HepG2 (cell line): ENCODE results near the gene ZFP90. TPM values are rescaled to one million over a fixed set of nuclear protein-coding genes. Genes with fewer than 3 reads are reported as not detected.
A peak's percentile ranks its signal among the peaks of the same experiment; 100 is the strongest.

Experiments
- BRD4 ChIP-seq: sonication (generic); formaldehyde crosslinking; IDR thresholded peaks from 2 replicates; pipeline ENCODE4 v1.4.0; 2020; ENCODE audit warnings: missing genetic modification reagents
- GATA4 ChIP-seq: sonication (generic); IDR thresholded peaks from 2 replicates; pipeline ENCODE4 v1.6.1; 2016; ENCODE audit warnings: antibody characterized with exemption, low read depth, borderline replicate concordance
- HIVEP1 ChIP-seq: sonication (generic); formaldehyde crosslinking; IDR thresholded peaks from 2 replicates; pipeline ENCODE4 v1.4.0; 2020; ENCODE audit warnings: mild to moderate bottlenecking, missing genetic modification reagents
- HNRNPK ChIP-seq: fragments of 200-400 bp; formaldehyde crosslinking; IDR thresholded peaks from 2 replicates; pipeline ENCODE4 v1.6.1; 2018; ENCODE audit warnings: low read length, low read depth, moderate library complexity, mild to moderate bottlenecking; ENCODE audit not compliant: poor library complexity, severe bottlenecking
- HOXA7 ChIP-seq: sonication (generic); formaldehyde crosslinking; IDR thresholded peaks from 2 replicates; pipeline ENCODE4 v1.8.1; 2022; ENCODE audit warnings: mild to moderate bottlenecking, missing genetic modification reagents, moderate library complexity
- KLF13 ChIP-seq: sonication (generic); formaldehyde crosslinking; IDR thresholded peaks from 2 replicates; pipeline ENCODE4 v1.4.0; 2020; ENCODE audit warnings: mild to moderate bottlenecking, missing genetic modification reagents
- PAWR ChIP-seq: sonication (generic); formaldehyde crosslinking; IDR thresholded peaks from 2 replicates; pipeline ENCODE4 v1.4.0; 2020; ENCODE audit warnings: missing genetic modification reagents, mild to moderate bottlenecking, borderline replicate concordance
- RARA ChIP-seq: IDR thresholded peaks from 2 replicates; pipeline ENCODE4 v1.6.1; 2016; ENCODE audit warnings: missing genetic modification reagents, missing compliant biosample characterization
- SNRNP70 ChIP-seq: fragments of 200-400 bp; formaldehyde crosslinking; IDR thresholded peaks from 2 replicates; pipeline ENCODE4 v1.6.1; 2017; ENCODE audit warnings: mild to moderate bottlenecking, low read depth, low read length, moderate library complexity
- SP1 ChIP-seq, 2 experiments: fragments of 450-650 bp in 1 of 2; sonication (generic) in 1 of 2; formaldehyde crosslinking in 1 of 2; IDR thresholded peaks; 2 replicates each; pipeline versions ENCODE4 v1.4.0 to v1.6.1; 2016 to 2020; ENCODE audit warnings: missing genetic modification reagents in 1 of 2
- TCF12 ChIP-seq, 2 experiments: fragments of 450-650 bp in 1 of 2; sonication (generic) in 1 of 2; formaldehyde crosslinking in 1 of 2; IDR thresholded peaks; 2 replicates each; pipeline versions ENCODE4 v1.6.1 to v1.8.0; 2017 to 2022; ENCODE audit warnings: antibody characterized with exemption in 1 of 2, mild to moderate bottlenecking in 1 of 2, missing genetic modification reagents in 1 of 2, moderate library complexity in 1 of 2
- ZC3H13 ChIP-seq: sonication (generic); formaldehyde crosslinking; IDR thresholded peaks from 2 replicates; pipeline ENCODE4 v1.8.1; 2023; ENCODE audit warnings: mild to moderate bottlenecking, missing genetic modification reagents, moderate library complexity
- ZNF136 ChIP-seq: sonication (generic); formaldehyde crosslinking; IDR thresholded peaks from 2 replicates; pipeline ENCODE4 v1.8.1; 2022; ENCODE audit warnings: low read depth, mild to moderate bottlenecking, moderate library complexity, missing genetic modification reagents
- ZNF256 ChIP-seq: sonication (generic); formaldehyde crosslinking; conservative IDR thresholded peaks from 2 replicates; pipeline ENCODE4 v1.4.0; 2020; ENCODE audit warnings: missing genetic modification reagents
- ZNF263 ChIP-seq: sonication (generic); formaldehyde crosslinking; IDR thresholded peaks from 2 replicates; pipeline ENCODE4 v1.4.0; 2020; ENCODE audit warnings: missing genetic modification reagents
- ZNF446 ChIP-seq: sonication (generic); formaldehyde crosslinking; IDR thresholded peaks from 2 replicates; pipeline ENCODE4 v1.5.0; 2020; ENCODE audit warnings: mild to moderate bottlenecking, missing genetic modification reagents
- ZNF563 ChIP-seq: sonication (generic); formaldehyde crosslinking; IDR thresholded peaks from 2 replicates; pipeline ENCODE4 v1.8.0; 2022; ENCODE audit warnings: mild to moderate bottlenecking, moderate library complexity, missing genetic modification reagents
- ZNF569 ChIP-seq: sonication (generic); formaldehyde crosslinking; IDR thresholded peaks from 2 replicates; pipeline ENCODE4 v1.5.0; 2020; ENCODE audit warnings: mild to moderate bottlenecking, missing genetic modification reagents, moderate library complexity, borderline replicate concordance
- ZNF607 ChIP-seq: sonication (generic); formaldehyde crosslinking; IDR thresholded peaks from 2 replicates; pipeline ENCODE4 v1.5.1; 2020; ENCODE audit warnings: missing genetic modification reagents, mild to moderate bottlenecking, borderline replicate concordance
- ZNF781 ChIP-seq: sonication (generic); formaldehyde crosslinking; IDR thresholded peaks from 2 replicates; pipeline ENCODE4 v1.5.1; 2020; ENCODE audit warnings: borderline replicate concordance, mild to moderate bottlenecking, missing genetic modification reagents; ENCODE audit errors: not compliant biosample characterization
- ZNF841 ChIP-seq: sonication (generic); formaldehyde crosslinking; IDR thresholded peaks from 2 replicates; pipeline ENCODE4 v1.8.1; 2023; ENCODE audit warnings: missing genetic modification reagents, borderline replicate concordance
- polyA plus RNA-seq, 8 experiments: library from polyadenylated mRNA; depleted of rRNA in 3 of 8; stranded (reverse) in 7 of 8; unstranded in 1 of 8; fragments of >200 nt; fragmentation: Illumina TruSeq in 4 of 8; extraction: Trizol in 4 of 8; gene quantifications; 2 replicates each; pipeline versions ENCODE4 v1.2.1 to v1.2.3, GENCODE V29; 2011 to 2016; ENCODE audit warnings: low read depth in 4 of 8, missing spikeins in 1 of 8, mixed read lengths in 1 of 8; ENCODE audit not compliant: insufficient read depth in 1 of 8
- total RNA-seq, 5 experiments: library from RNA; depleted of rRNA; stranded (reverse); fragments of >200 nt; fragmentation: Illumina TruSeq; extraction: Trizol; gene quantifications; 2 replicates each; pipeline ENCODE4 v1.2.3, GENCODE V29; 2016; ENCODE audit warnings: low read depth in 1 of 5
- TF ChIP-seq, protein P1 (sequence below): sonication (generic); formaldehyde crosslinking; IDR thresholded peaks from 2 replicates; pipeline ENCODE4 v1.4.0; 2020; ENCODE audit warnings: mild to moderate bottlenecking, missing genetic modification reagents
- TF ChIP-seq, protein P2 (sequence below): sonication (generic); formaldehyde crosslinking; IDR thresholded peaks from 2 replicates; pipeline ENCODE4 v1.4.0; 2020; ENCODE audit warnings: mild to moderate bottlenecking, missing genetic modification reagents

Gene ZFP90
- total and polyA plus RNA-seq, 2 of the 13 experiments (the other 11 are each of a cell fraction or from before 2014, with no cell fraction given) = 17.6 to 18.9 TPM

DNA sequence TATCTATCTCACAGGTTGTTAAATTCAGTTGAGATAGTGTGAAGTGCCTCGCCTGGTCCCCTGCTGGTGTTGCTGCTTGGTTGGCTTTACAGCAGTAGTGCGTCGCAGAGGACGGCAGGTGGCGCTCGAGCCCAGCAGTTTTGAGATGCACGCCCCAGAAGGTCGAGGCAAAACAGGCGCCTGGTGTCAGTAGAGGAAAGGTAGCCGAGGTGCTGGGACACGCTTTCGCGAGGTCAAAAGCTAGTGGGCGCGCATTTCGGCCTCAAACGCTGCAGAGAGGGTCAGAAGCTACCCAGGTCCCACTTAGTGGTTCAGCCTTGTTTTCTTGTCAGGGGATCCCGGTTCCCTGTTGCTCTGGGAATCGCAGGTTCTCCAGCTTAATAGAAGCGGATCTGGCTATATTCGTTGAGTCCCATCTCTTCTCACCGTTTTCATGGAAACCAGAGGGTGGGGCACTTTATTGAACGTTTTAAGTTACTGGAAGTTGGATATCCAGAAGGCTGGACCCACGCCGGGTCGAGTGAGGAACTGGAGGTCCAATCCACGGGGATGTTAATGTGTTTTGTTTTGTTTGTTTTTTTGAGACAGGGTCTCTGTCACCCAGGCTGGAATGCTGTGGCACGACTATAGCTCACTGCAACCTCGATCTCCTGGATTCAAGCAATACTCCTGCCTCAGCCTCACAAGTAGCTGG lies 10.3 kb upstream of the ZFP90 start (continued):
- TF ChIP-seq TCF12 (IDR thresholded peaks at IDR 0.05) = no peak
- TF ChIP-seq TCF12 (CRISPR knock-in tag; IDR thresholded peaks at IDR 0.05) = no peak
- TF ChIP-seq RARA (CRISPR knock-in tag) = peak; percentile 56
- no peak for TF ChIP-seq ZC3H13 (CRISPR knock-in tag)
- TF ChIP-seq, protein P1, sequence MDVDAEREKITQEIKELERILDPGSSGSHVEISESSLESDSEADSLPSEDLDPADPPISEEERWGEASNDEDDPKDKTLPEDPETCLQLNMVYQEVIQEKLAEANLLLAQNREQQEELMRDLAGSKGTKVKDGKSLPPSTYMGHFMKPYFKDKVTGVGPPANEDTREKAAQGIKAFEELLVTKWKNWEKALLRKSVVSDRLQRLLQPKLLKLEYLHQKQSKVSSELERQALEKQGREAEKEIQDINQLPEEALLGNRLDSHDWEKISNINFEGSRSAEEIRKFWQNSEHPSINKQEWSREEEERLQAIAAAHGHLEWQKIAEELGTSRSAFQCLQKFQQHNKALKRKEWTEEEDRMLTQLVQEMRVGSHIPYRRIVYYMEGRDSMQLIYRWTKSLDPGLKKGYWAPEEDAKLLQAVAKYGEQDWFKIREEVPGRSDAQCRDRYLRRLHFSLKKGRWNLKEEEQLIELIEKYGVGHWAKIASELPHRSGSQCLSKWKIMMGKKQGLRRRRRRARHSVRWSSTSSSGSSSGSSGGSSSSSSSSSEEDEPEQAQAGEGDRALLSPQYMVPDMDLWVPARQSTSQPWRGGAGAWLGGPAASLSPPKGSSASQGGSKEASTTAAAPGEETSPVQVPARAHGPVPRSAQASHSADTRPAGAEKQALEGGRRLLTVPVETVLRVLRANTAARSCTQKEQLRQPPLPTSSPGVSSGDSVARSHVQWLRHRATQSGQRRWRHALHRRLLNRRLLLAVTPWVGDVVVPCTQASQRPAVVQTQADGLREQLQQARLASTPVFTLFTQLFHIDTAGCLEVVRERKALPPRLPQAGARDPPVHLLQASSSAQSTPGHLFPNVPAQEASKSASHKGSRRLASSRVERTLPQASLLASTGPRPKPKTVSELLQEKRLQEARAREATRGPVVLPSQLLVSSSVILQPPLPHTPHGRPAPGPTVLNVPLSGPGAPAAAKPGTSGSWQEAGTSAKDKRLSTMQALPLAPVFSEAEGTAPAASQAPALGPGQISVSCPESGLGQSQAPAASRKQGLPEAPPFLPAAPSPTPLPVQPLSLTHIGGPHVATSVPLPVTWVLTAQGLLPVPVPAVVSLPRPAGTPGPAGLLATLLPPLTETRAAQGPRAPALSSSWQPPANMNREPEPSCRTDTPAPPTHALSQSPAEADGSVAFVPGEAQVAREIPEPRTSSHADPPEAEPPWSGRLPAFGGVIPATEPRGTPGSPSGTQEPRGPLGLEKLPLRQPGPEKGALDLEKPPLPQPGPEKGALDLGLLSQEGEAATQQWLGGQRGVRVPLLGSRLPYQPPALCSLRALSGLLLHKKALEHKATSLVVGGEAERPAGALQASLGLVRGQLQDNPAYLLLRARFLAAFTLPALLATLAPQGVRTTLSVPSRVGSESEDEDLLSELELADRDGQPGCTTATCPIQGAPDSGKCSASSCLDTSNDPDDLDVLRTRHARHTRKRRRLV (CRISPR knock-in tag) = no peak
- TF ChIP-seq PAWR (CRISPR knock-in tag) = no peak
- no peak for TF ChIP-seq ZNF569 (CRISPR knock-in tag)
- no peak for TF ChIP-seq ZNF256 (CRISPR knock-in tag)
- TF ChIP-seq GATA4 = no peak
- no peak for TF ChIP-seq ZNF781 (CRISPR knock-in tag)
- TF ChIP-seq HNRNPK = no peak
- no peak for TF ChIP-seq ZNF563 (CRISPR knock-in tag)
- TF ChIP-seq ZNF263 (CRISPR knock-in tag) = no peak
- no peak for TF ChIP-seq SNRNP70
- TF ChIP-seq HIVEP1 (CRISPR knock-in tag) = no peak
- no peak for TF ChIP-seq ZNF446 (CRISPR knock-in tag)
- TF ChIP-seq ZNF841 (CRISPR knock-in tag) = no peak
- TF ChIP-seq BRD4 (CRISPR knock-in tag) = no peak
- no peak for TF ChIP-seq ZNF607 (CRISPR knock-in tag)
- TF ChIP-seq, protein P2, sequence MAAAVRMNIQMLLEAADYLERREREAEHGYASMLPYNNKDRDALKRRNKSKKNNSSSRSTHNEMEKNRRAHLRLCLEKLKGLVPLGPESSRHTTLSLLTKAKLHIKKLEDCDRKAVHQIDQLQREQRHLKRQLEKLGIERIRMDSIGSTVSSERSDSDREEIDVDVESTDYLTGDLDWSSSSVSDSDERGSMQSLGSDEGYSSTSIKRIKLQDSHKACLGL = no peak
- no peak for TF ChIP-seq ZNF136 (CRISPR knock-in tag)
- no peak for TF ChIP-seq SP1 (IDR thresholded peaks at IDR 0.05)
- 0 out of 2 replicates have a peak, but pooled peaks have one; percentile 51 for TF ChIP-seq SP1 (CRISPR knock-in tag; IDR thresholded peaks at IDR 0.05)
- TF ChIP-seq HOXA7 = no peak
- TF ChIP-seq KLF13 (CRISPR knock-in tag) = no peak
